Right lobe of liver (tissue), 6 donors: ENCODE data around the gene TCFL5. TPM values are rescaled to one million over a fixed set of nuclear protein-coding genes. Genes with fewer than 3 reads are reported as not detected.

Source experiments
- ATAC-seq, 4 donors: fragments of 200-7000 bp; cut with Tn5 transposase; one replicate each; pipeline ENCODE4 v1.9.1; 2020; ENCODE audit warnings: mild to moderate bottlenecking in 4 of 4, moderate library complexity in 4 of 4
- DNase-seq, 3 donors: peaks; one replicate each; pipeline ENCODE4 v3.0.0-alpha.2; 2020
- H3K27ac ChIP-seq, 3 donors: fragments of 200-600 bp; one replicate each; pipeline ENCODE4 v1.8.0; 2022
- H3K27me3 ChIP-seq, 2 donors: fragments of 200-600 bp; one replicate each; pipeline ENCODE4 v1.8.0; 2022
- H3K36me3 ChIP-seq, 4 donors: fragments of 200-600 bp; sonication (generic) in 1 of 4; one replicate each; pipeline versions ENCODE4 v1.5.1 to v1.8.0; 2017 to 2022; ENCODE audit warnings: control low read depth in 1 of 4
- H3K4me1 ChIP-seq, 4 donors: fragments of 200-600 bp; sonication (generic) in 1 of 4; one replicate each; pipeline versions ENCODE4 v1.5.1 to v1.8.0; 2017 to 2022; ENCODE audit warnings: control low read depth in 1 of 4
- H3K4me3 ChIP-seq, 3 donors: fragments of 200-600 bp; one replicate each; pipeline ENCODE4 v1.8.0; 2022
- H3K9me3 ChIP-seq, 4 donors: fragments of 200-600 bp; sonication (generic) in 1 of 4; one replicate each; pipeline versions ENCODE4 v1.5.1 to v1.8.0; 2017 to 2022; ENCODE audit warnings: control low read depth in 1 of 4
- CTCF ChIP-seq, 4 donors: fragments of 200-600 bp in 3 of 4; fragments of 450-650 bp in 1 of 4; IDR thresholded peaks; one replicate each; pipeline versions ENCODE4 v1.5.1 to v1.8.0; 2016 to 2022; ENCODE audit warnings: antibody characterized with exemption in 4 of 4, mild to moderate bottlenecking in 2 of 4
- POLR2A ChIP-seq: fragments of 450-650 bp; IDR thresholded peaks from one replicate; pipeline ENCODE4 v1.6.1; 2017; ENCODE audit warnings: antibody characterized with exemption, mild to moderate bottlenecking
- WGBS: methylation state at CpG from one replicate; pipeline ENCODE4 v1.1.6; 2018; ENCODE audit warnings: low coverage, low lambda C conversion rate; ENCODE audit not compliant: insufficient coverage; ENCODE audit errors: missing lambda C conversion rate; 5-methylcytosine and 5-hydroxymethylcytosine counted together
- intact Hi-C, 2 donors: fragments of 100-400 bp; cut with DNase I; formaldehyde crosslinking; loops; one replicate each; pipeline versions ENCODE4 v1.11.2 to v1.14.1; 2022
- total RNA-seq, 6 experiments: library from RNA; depleted of rRNA in 2 of 6; stranded (reverse); fragments of >200 nt in 2 of 6; fragmentation: NEBNext Ultra II Directional in 3 of 6; extraction: Animal tissue kit (Norgen Biotek cat#: 25700) in 3 of 6; gene quantifications; one replicate each; pipeline versions ENCODE4 v1.1.0 to v1.2.4, GENCODE V29; 2016 to 2023
- donor health status: DM: no; HTN: yes; CAD: no.
- donor health status: DM: no; HTN: no; CAD: no.
- donor health status: DM: no; HTN: no; CAD: no.
- donor health status: DM: no; HTN: yes; CAD: no.
- donor health status: DM: no; HTN: yes; CAD: no.

Gene TCFL5
- total RNA-seq, 6 experiments from 2014 or later = 2.9 to 5.1 (median 3.9) TPM

GRCh38 chr20:62899633-62900051 is 38.0 kb upstream of the TCFL5 start:
- ATAC-seq (peak; percentile 37 to 50 (median 47)), DNase-seq (peak in 1 of 3 donors; percentile 42)
- H3K36me3 ChIP-seq = peaks cover 0 to 51% (median 19%) of the 10 kb centered on the region in 4 donors
- no peak overlapping the region for H3K4me3 ChIP-seq
- H3K4me1 ChIP-seq = peaks cover 0 to 20% (median 3%) of the 10 kb centered on the region in 4 donors
- WGBS = 5% methylated on average over 6 of the region's 6 CpGs
- intact Hi-C loops = loop anchor here (10.0 kb wide), 2 partner anchors 65 to 105 kb away; partner anchors contain the start of gene BHLHE23 (in 2 of the 2)
- H3K9me3 ChIP-seq = no peaks in the 10 kb centered on the region
- no peaks in the 10 kb centered on the region for H3K27me3 ChIP-seq
- H3K27ac ChIP-seq = no peak overlapping the region
- no peak for TF ChIP-seq POLR2A
- no peak for TF ChIP-seq CTCF (IDR thresholded peaks at IDR 0.05)

GRCh38 chr20:62898970-62899632 is 37.5 kb upstream of the TCFL5 start:
- no peaks in the 10 kb centered on the region for H3K9me3 ChIP-seq
- no peaks in the 10 kb centered on the region for H3K27me3 ChIP-seq
- ATAC-seq = no peak
- 18% methylated on average over 13 of the region's 16 CpGs for WGBS
- peaks cover 0 to 51% (median 20%) of the 10 kb centered on the region in 4 donors for H3K36me3 ChIP-seq
- no peak overlapping the region for H3K4me3 ChIP-seq
- TF ChIP-seq POLR2A (no peak), CTCF (IDR thresholded peaks at IDR 0.05) (no peak)
- H3K4me1 ChIP-seq = peaks cover 0 to 20% (median 3%) of the 10 kb centered on the region in 4 donors
- intact Hi-C loops = no loop called here
- H3K27ac ChIP-seq = no peak overlapping the region
- DNase-seq = peak in 1 of 3 donors; percentile 35

- no peak overlapping the region for H3K4me3 ChIP-seq
- peak in 1 of 3 donors; percentile 41 for DNase-seq
- no peaks in the 10 kb centered on the region for H3K27me3 ChIP-seq
- peaks cover 0 to 20% (median 3%) of the 10 kb centered on the region in 4 donors for H3K4me1 ChIP-seq
- H3K9me3 ChIP-seq = no peaks in the 10 kb centered on the region
- no peak for ATAC-seq
- H3K36me3 ChIP-seq = peaks cover 6 to 51% (median 22%) of the 10 kb centered on the region in 4 donors
- 74% methylated on average over 12 of the region's 16 CpGs for WGBS
- no peak overlapping the region for H3K27ac ChIP-seq
- intact Hi-C loops = no loop called here
- TF ChIP-seq POLR2A (no peak), CTCF (IDR thresholded peaks at IDR 0.05) (no peak)
These were observed 36.7 kb upstream of the TCFL5 start for GRCh38 chr20:62898093-62898964.

- H3K27ac ChIP-seq = no peak overlapping the region
- peaks cover 6 to 51% (median 23%) of the 10 kb centered on the region in 4 donors for H3K36me3 ChIP-seq
- 79% methylated on average over 4 of the region's 11 CpGs for WGBS
- no peak for TF ChIP-seq POLR2A
- no peak for TF ChIP-seq CTCF (IDR thresholded peaks at IDR 0.05)
- intact Hi-C loops = no loop called here
- no peak for ATAC-seq
- DNase-seq = peak in 1 of 3 donors; percentile 31
- no peaks in the 10 kb centered on the region for H3K27me3 ChIP-seq
- H3K9me3 ChIP-seq = no peaks in the 10 kb centered on the region
- no peak overlapping the region for H3K4me3 ChIP-seq
- H3K4me1 ChIP-seq = peaks cover 0 to 20% (median 3%) of the 10 kb centered on the region in 4 donors
These were observed 36.0 kb upstream of the TCFL5 start for GRCh38 chr20:62897666-62898065.
